Immature natural killer cell (primary cell): ENCODE results near the gene MYH14. TPM values are rescaled to one million over a fixed set of nuclear protein-coding genes. Genes with fewer than 3 reads are reported as not detected.

Experiments used
- polyA plus RNA-seq, 3 donors: library from polyadenylated mRNA; unstranded; fragments of 300-500 nt; fragmentation: Illumina TruSeq; gene quantifications; one replicate each; pipeline ENCODE4 v1.2.3, GENCODE V29; 2021

The MYH14 gene
- polyA plus RNA-seq, 3 donors from 2014 or later = not detected

Other genes starting within 250 kb of the MYH14 start
- not detected for gene SIGLEC11, start 242.4 kb upstream of the MYH14 start, polyA plus RNA-seq
- 100 to 1,000 TPM in 2 of 3 donors, 10 to 100 TPM in 1; 89.8 to 116 (median 106) TPM for gene VRK3, start 178.2 kb upstream of the MYH14 start, polyA plus RNA-seq
- gene ZNF473, start 177.6 kb upstream of the MYH14 start, polyA plus RNA-seq = 1 to 10 TPM; 2.9 to 7.7 (median 5.2) TPM
- not detected for gene IZUMO2, start 40.3 kb upstream of the MYH14 start, polyA plus RNA-seq
- not detected for gene KCNC3, start 125.8 kb downstream of the MYH14 start, polyA plus RNA-seq
- 1 to 10 TPM in 1 of 3 donors, under 1 TPM in 1, not detected in 1; 0.50 to 2.2 TPM for gene NAPSA, start 162.0 kb downstream of the MYH14 start, polyA plus RNA-seq
- gene NR1H2, start 172.8 kb downstream of the MYH14 start, polyA plus RNA-seq = 10 to 100 TPM; 65.0 to 84.9 (median 68.8) TPM
- gene POLD1, start 180.7 kb downstream of the MYH14 start, polyA plus RNA-seq = 10 to 100 TPM; 14.5 to 24.8 (median 22.8) TPM
- 1 to 10 TPM in 2 of 3 donors, under 1 TPM in 1; 0.38 to 1.6 (median 1.5) TPM for gene SPIB, start 215.3 kb downstream of the MYH14 start, polyA plus RNA-seq
- gene MYBPC2, start 229.3 kb downstream of the MYH14 start, polyA plus RNA-seq = not detected